NK-92 (cell line): Measurements from ENCODE around the gene MTMR3.
A peak's percentile ranks its signal among the peaks of the same experiment; 100 is the strongest.
"Not testable (repeated sequence)": the region's sequence is repeated elsewhere in the genome, so short reads cannot be mapped to it uniquely, and the experiment has no call there.

Experiments used
- DNase-seq: peaks from one replicate; lab custom pipeline; 2025; ENCODE audit not compliant: unreplicated experiment; lab: John Stamatoyannopoulos, UW

Gene MTMR3

DNA sequence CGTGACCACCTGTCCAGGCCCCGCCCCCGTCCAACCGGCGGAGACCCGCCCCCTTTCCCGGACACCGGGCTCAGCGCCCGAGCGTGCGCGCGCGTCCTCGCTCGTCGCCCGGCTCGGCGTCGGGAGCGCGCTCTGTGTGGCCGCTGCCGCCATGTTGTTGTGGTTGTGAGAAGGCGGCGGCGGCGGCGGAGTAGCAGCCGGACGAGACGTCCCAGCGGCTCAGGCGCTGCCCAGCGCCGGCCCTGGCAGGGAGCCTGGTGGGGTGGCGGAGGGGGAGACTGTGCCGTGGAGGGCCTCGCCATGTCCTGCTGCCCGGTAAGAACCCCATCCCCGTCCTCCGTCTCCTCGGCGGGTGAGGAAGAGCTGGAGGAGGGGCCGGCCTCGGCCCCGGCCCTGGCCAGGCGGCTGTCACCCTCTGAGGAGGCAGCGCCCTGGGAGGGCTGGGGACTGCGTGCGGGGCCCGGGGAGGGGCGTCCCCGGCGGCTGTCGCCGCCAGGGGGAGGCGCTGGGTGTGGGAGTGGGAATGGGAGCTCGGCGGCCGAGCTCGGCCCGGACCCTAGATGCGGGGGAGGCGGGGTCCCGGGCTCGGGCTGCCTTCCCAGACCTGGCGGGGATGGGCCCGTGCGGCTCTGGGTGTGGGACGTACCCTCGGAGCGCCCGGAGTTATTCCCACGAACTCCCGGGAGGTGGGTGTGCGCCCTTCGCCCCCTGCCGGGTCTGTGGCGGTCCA is at the start of gene MTMR3:
MTMR3 (plus strand) TSS at position 130 of the 730 bp plus-strand sequence. CDS start 87,886 bp downstream, outside the sequence.
- peak; percentile 18 for DNase-seq

GRCh38 chr22:29833392-29833965 is 49.5 kb upstream of the MTMR3 start:
- no peak for DNase-seq

DNA sequence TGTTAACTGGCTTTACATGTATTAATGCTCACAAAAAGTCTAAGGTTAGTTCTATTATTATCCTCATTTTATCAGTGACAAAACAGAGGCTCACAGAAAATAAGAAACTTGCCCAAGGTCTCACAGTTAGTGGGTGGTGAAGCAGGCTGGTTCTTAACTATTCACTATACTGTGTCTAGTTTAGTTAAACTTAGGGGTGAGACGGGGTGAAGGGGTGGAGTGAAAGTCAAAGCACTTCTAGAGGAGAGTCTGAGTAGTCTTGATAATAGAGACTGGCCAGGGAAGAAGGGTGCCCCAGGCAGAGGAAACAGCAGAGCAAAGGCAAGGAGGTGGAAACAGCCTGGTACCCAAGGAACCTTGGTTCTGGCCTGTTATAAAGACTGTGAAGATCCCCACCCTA is 48.9 kb upstream of the MTMR3 start:
- no peak for DNase-seq

- DNase-seq = not testable (repeated sequence)
Observed at GRCh38 chr22:29836791-29837370, 46.1 kb upstream of the MTMR3 start.

GRCh38 chr22:29837741-29838598 is 45.0 kb upstream of the MTMR3 start, which contains the start of gene ASCC2:
Gene ASCC2, minus strand, starts transcription at chr22:29838274. Its CDS starts 5,949 bp downstream, at chr22:29832325.
- peak; percentile 95 for DNase-seq

DNA sequence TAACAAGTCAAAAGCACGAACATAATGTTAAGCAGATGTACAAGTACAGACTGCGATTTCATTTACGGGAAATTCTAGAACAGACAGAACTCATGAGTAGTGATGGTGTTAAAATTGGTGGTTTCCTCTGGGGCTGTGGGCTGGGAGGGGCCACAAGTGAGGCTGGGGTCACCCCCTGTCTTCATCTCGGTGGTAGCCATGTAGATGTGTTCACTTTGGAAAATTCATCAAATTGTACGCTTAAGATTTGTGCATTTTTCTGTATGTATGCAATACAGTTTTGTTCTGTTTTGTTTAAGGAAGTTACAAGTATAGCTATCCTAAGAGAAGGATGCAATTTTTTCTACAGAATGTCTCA is 44.4 kb upstream of the MTMR3 start:
- no peak for DNase-seq

GRCh38 chr22:29839039-29839438 is 43.9 kb upstream of the MTMR3 start:
- no peak for DNase-seq

GRCh38 chr22:29840498-29840897 is 42.5 kb upstream of the MTMR3 start:
- DNase-seq = no peak

- DNase-seq = no peak
Observed at GRCh38 chr22:29842172-29842571, 40.8 kb upstream of the MTMR3 start.

DNA sequence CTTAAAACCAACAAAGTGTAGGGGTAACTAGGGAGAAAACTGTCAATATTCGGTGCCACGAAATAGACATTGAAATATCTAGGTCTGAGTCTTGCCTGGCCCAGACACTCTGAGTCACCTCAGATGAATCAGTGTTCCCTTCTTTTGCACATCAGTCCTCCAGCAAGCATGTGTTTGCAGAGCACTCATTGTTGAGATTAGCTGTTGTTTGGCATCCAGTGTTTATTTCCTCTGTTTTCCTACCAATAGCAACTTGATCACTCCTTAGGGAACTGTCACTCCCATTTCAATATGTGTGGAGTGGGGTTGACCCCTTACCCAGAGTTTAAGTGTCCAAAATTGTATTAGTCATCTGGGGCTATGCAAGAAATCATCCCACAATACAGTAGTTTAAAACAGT is 40.2 kb upstream of the MTMR3 start:
- no peak for DNase-seq

- DNase-seq = no peak
Observed at GRCh38 chr22:29846290-29846689, 36.7 kb upstream of the MTMR3 start.

DNA sequence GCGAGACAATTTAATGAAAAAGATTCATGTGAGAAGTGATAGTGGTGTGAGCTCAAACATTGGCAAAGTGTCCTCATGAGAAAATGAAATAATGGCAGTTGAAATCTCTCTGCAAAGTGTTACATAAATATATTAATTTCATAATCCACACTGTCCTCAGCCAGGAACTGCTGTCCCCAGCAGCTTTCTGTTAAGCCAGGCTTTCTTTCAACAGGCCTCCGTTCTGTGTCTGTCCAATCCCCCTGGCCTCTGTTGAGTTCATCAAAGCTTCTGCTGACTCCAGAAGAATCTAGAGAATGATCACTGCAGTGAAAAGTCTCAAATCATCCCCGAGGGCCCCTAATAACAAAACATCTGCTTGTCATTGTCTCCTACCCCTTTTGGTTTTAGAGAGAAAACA is 34.9 kb upstream of the MTMR3 start:
- no peak for DNase-seq

GRCh38 chr22:29854432-29854831 is 28.5 kb upstream of the MTMR3 start:
- DNase-seq = no peak

GRCh38 chr22:29855611-29856181 is 27.3 kb upstream of the MTMR3 start:
- DNase-seq = no peak

DNA sequence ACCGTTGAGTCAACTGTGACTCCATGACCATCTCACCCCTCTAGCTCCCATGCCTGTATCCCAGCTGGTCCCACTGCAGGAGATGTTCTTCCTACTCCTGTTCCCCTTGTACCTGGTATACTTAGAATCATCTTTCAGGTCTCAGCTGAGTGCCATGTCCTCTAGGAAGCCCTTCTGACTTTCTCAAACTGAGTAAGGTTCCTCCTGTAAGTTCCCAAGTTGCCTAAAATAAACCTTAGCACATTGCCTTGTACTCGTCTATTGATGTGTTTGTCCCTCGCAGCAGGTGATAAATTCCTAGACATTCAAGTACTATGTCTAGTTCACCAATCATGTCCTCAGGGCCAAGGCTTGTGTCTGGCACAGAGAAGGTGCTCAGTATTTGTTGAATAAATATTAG is 26.5 kb upstream of the MTMR3 start:
- no peak for DNase-seq

DNA sequence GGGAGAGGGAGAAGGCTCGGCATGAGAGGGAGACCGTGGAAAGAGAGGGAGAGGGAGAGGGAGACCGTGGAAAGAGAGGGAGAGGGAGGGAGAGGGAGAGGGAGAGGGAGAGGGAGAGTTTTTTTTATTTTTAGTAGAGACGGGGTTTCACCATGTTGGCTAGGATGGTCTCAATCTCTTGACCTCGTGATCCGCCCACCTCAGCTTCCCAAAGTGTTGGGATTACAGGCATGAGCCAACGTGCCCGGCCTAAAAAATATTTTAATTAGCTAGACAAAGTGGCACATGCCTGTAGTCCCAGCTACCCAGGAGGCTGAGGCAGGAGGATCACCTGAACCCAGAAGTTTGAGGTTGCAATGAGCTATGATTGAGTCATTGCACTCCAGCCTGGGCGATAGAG is 23.9 kb upstream of the MTMR3 start:
- DNase-seq = not testable (repeated sequence)

GRCh38 chr22:29860006-29860766 is 22.8 kb upstream of the MTMR3 start:
- no peak for DNase-seq

- no peak for DNase-seq
Observed at GRCh38 chr22:29861672-29862297, 21.2 kb upstream of the MTMR3 start.

DNA sequence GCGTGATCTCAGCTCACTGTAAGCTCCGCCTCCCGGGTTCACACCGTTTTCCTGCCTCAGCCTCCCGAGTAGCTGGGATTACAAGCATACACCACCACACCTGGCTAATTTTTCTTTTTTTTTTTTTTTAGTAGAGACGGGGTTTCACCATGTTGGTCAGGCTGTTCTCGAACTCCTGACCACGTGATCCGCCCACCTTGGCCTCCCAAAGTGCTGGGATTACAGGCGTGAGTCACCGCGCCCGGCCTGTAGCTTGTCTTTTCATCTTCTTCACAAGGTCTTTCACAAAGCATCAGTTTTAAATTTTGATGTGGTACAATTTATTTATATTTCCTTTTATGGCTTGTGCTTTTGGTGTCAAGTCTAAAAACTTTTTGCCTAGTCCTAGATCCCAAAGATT is 17.4 kb upstream of the MTMR3 start:
- DNase-seq = not testable (repeated sequence)

DNA sequence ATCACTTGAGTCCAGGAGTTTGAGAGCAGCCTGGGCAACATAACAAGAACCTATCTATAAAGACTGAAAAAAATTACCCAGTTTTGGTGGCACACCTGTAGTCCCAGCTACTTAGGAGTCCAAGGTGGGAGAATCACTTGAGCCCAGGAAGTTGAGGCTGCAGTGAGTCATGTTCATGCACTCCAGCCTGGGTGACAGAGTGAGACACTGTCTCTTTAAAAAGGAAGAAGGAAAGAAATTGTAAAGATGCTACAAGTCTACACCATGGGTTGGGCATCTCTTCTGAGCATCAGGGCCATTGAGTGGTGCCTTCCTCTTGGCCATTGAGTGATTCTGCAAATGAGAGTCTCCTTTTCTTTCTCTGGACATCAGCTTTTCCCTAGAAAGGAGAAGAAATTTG is 15.7 kb upstream of the MTMR3 start:
- no peak for DNase-seq
